Parathyroid adenoma (tissue), 2 donors: ENCODE measurements around the gene RASGEF1C.

Source experiments
- H2AFZ ChIP-seq: fragments of 300-600 bp; sonication (generic); one replicate; pipeline ENCODE4 v1.7.0; 2017; ENCODE audit warnings: antibody characterized with exemption, mild to moderate bottlenecking
- H3K27ac ChIP-seq: fragments of 300-600 bp; sonication (generic); one replicate; pipeline ENCODE4 v1.7.0; 2017
- H3K27me3 ChIP-seq: fragments of 300-600 bp; sonication (generic); one replicate; pipeline ENCODE4 v1.7.0; 2017; ENCODE audit warnings: low read length; ENCODE audit not compliant: control insufficient read depth, insufficient read depth
- H3K36me3 ChIP-seq: fragments of 300-600 bp; sonication (generic); one replicate; pipeline ENCODE4 v1.7.0; 2017; ENCODE audit warnings: low read length; ENCODE audit not compliant: control insufficient read depth, insufficient read depth
- H3K4me1 ChIP-seq: fragments of 300-600 bp; sonication (generic); one replicate; pipeline ENCODE4 v1.7.0; 2017; ENCODE audit warnings: control low read depth
- H3K4me2 ChIP-seq: fragments of 300-600 bp; sonication (generic); one replicate; pipeline ENCODE4 v1.7.0; 2017; ENCODE audit warnings: low read length
- H3K4me3 ChIP-seq: fragments of 300-600 bp; sonication (generic); one replicate; pipeline ENCODE4 v1.7.0; 2017; ENCODE audit warnings: low read depth, low read length
- H3K79me2 ChIP-seq: fragments of 300-600 bp; sonication (generic); one replicate; pipeline ENCODE4 v1.7.0; 2017; ENCODE audit warnings: control low read depth
- H3K9ac ChIP-seq: fragments of 300-600 bp; sonication (generic); one replicate; pipeline ENCODE4 v1.7.0; 2017; ENCODE audit warnings: mild to moderate bottlenecking
- H3K9me3 ChIP-seq: fragments of 300-600 bp; sonication (generic); one replicate; pipeline ENCODE4 v1.7.0; 2017; ENCODE audit warnings: low read length; ENCODE audit not compliant: control insufficient read depth
- CTCF ChIP-seq: fragments of 300-600 bp; sonication (generic); IDR thresholded peaks from one replicate; pipeline ENCODE4 v1.7.0; 2017; ENCODE audit warnings: antibody characterized with exemption, mild to moderate bottlenecking
- donor health status: primary hyperparathyroidism.

RASGEF1C gene

GRCh38 chr5:180119031-180119902 is 89.7 kb downstream of the RASGEF1C start:
- Histone ChIP-seq H3K9me3 (no peaks in the 10 kb centered on the region), H3K27me3 (no peaks in the 10 kb centered on the region), H3K4me2 (no peak overlapping the region), H3K36me3 (no peaks in the 10 kb centered on the region), H3K79me2 (no peaks in the 10 kb centered on the region), H3K4me1 (no peaks in the 10 kb centered on the region), H3K27ac (no peak overlapping the region), H3K9ac (no peak overlapping the region), H3K4me3 (no peak overlapping the region), H2AFZ (no peak overlapping the region)
- TF ChIP-seq CTCF: no peak

GRCh38 chr5:180118391-180118791 is 90.6 kb downstream of the RASGEF1C start:
- H3K27me3 ChIP-seq: no peaks in the 10 kb centered on the region
- no peak for TF ChIP-seq CTCF
- H3K4me1 ChIP-seq: no peaks in the 10 kb centered on the region
- no peak overlapping the region for H2AFZ ChIP-seq
- no peak overlapping the region for H3K4me2 ChIP-seq
- no peaks in the 10 kb centered on the region for H3K9me3 ChIP-seq
- no peak overlapping the region for H3K4me3 ChIP-seq
- no peak overlapping the region for H3K9ac ChIP-seq
- H3K79me2 ChIP-seq: no peaks in the 10 kb centered on the region
- H3K27ac ChIP-seq: no peak overlapping the region
- H3K36me3 ChIP-seq: no peaks in the 10 kb centered on the region

- Histone ChIP-seq H3K9ac (no peak overlapping the region), H2AFZ (no peak overlapping the region), H3K4me3 (no peak overlapping the region), H3K79me2 (no peaks in the 10 kb centered on the region), H3K9me3 (no peaks in the 10 kb centered on the region), H3K27ac (no peak overlapping the region), H3K4me1 (no peaks in the 10 kb centered on the region), H3K36me3 (no peaks in the 10 kb centered on the region), H3K27me3 (no peaks in the 10 kb centered on the region), H3K4me2 (no peak overlapping the region)
- peak; percentile 62 for TF ChIP-seq CTCF
These were observed 91.8 kb downstream of the RASGEF1C start for GRCh38 chr5:180117000-180117725.

GRCh38 chr5:180116077-180116999 is 92.7 kb downstream of the RASGEF1C start:
- no peaks in the 10 kb centered on the region for H3K27me3 ChIP-seq
- no peak overlapping the region for H2AFZ ChIP-seq
- H3K36me3 ChIP-seq: no peaks in the 10 kb centered on the region
- H3K4me1 ChIP-seq: no peaks in the 10 kb centered on the region
- no peak overlapping the region for H3K4me3 ChIP-seq
- H3K4me2 ChIP-seq: no peak overlapping the region
- TF ChIP-seq CTCF: no peak
- no peaks in the 10 kb centered on the region for H3K79me2 ChIP-seq
- no peaks in the 10 kb centered on the region for H3K9me3 ChIP-seq
- H3K27ac ChIP-seq: no peak overlapping the region
- H3K9ac ChIP-seq: no peak overlapping the region
